Endothelial cell of umbilical vein (primary cell): ENCODE measurements around the gene FBLN7. TPM values are rescaled to one million over a fixed set of nuclear protein-coding genes. Genes with fewer than 3 reads are reported as not detected.

Experiments
- BruUV-seq: library from RNA; stranded (reverse); fragments of 400-500 nt; replicated peaks from 2 replicates; lab custom pipeline; 2021; lab: Mats Ljungman, UMichigan
- CTCF ChIA-PET: fragments of 300-600, 350-600 bp; sonication (Branson Sonifier 250); formaldehyde crosslinking; loops from one replicate; lab custom pipeline; 2021; ENCODE audit warnings: antibody characterized with exemption, inconsistent platforms; lab: Charles Lee
- POLR2A ChIA-PET: fragments of 300-600, 350-600 bp; sonication (Branson Sonifier 250); formaldehyde crosslinking; loops from one replicate; lab custom pipeline; 2021; ENCODE audit warnings: antibody characterized with exemption, inconsistent platforms; lab: Charles Lee
- DNase-seq: peaks from one replicate; pipeline ENCODE4 v3.0.0-alpha.2; 2011; ENCODE audit warnings: low read depth, low spot score
- FAIRE-seq: peaks from 2 replicates; lab custom pipeline; 2011; peaks lifted over from hg19 to GRCh38; lab: Jason Lieb, UNC
- H2AFZ ChIP-seq: 2 replicates; pipeline ENCODE4 v1.6.0; 2012; ENCODE audit warnings: low read depth, low read length, control low read depth, inconsistent platforms
- H3K27ac ChIP-seq: 2 replicates; pipeline ENCODE4 v1.5.1; 2011; ENCODE audit warnings: low read depth, mild to moderate bottlenecking, control low read depth, low read length, moderate library complexity; ENCODE audit not compliant: insufficient read depth
- H3K27me3 ChIP-seq, 2 experiments: 2 replicates each; pipeline versions ENCODE4 v1.6.0 to v1.6.1; 2011; ENCODE audit warnings: low read length in 2 of 2, mixed read lengths in 1 of 2; ENCODE audit not compliant: control insufficient read depth in 2 of 2, insufficient read depth in 2 of 2
- H3K36me3 ChIP-seq, 2 experiments: 2 replicates in 1 of 2; 3 replicates in 1 of 2; pipeline ENCODE4 v1.5.1; 2011; ENCODE audit warnings: low read length in 2 of 2, mild to moderate bottlenecking in 1 of 2, moderate library complexity in 1 of 2; ENCODE audit not compliant: control insufficient read depth in 2 of 2, insufficient read depth in 2 of 2; ENCODE audit errors: extremely low read depth in 1 of 2
- H3K4me1 ChIP-seq: 3 replicates; pipeline ENCODE4 v1.5.1; 2011; ENCODE audit warnings: mild to moderate bottlenecking, low read length; ENCODE audit not compliant: control insufficient read depth, insufficient read depth; ENCODE audit errors: extremely low read depth
- H3K4me2 ChIP-seq: 2 replicates; pipeline ENCODE4 v1.6.1; 2011; ENCODE audit warnings: low read length, control low read depth, mixed read lengths; ENCODE audit not compliant: insufficient read depth
- H3K4me3 ChIP-seq, 3 experiments: fragments of 200-600 bp in 1 of 3; sonication (generic), shearing (Covaris generic) in 1 of 3; replicated peaks in 1 of 3; 2 replicates each; pipeline ENCODE4 v1.5.1; 2011 to 2016; ENCODE audit warnings: control low read depth in 3 of 3, low read length in 3 of 3, mild to moderate bottlenecking in 2 of 3, inconsistent platforms in 1 of 3, low read depth in 1 of 3, moderate library complexity in 1 of 3; ENCODE audit not compliant: insufficient read depth in 1 of 3
- H3K79me2 ChIP-seq: 2 replicates; pipeline ENCODE4 v1.6.0; 2012; ENCODE audit warnings: low read length, inconsistent platforms; ENCODE audit not compliant: control insufficient read depth, insufficient read depth
- H3K9ac ChIP-seq: replicated peaks from 2 replicates; pipeline ENCODE3; 2011; ENCODE audit warnings: low read length, control low read depth; ENCODE audit not compliant: insufficient read depth; ENCODE audit errors: extremely low read depth
- H3K9me1 ChIP-seq: replicated peaks from 3 replicates; pipeline ENCODE4 v1.6.0; 2011; ENCODE audit warnings: mild to moderate bottlenecking, low read length; ENCODE audit not compliant: control insufficient read depth, insufficient read depth; ENCODE audit errors: extremely low read depth
- H3K9me3 ChIP-seq: replicated peaks from 2 replicates; pipeline ENCODE4 v1.5.1; 2012; ENCODE audit warnings: low read length, inconsistent platforms; ENCODE audit not compliant: control insufficient read depth, insufficient read depth
- H4K20me1 ChIP-seq: replicated peaks from 2 replicates; pipeline ENCODE3; 2011; ENCODE audit warnings: mild to moderate bottlenecking, low read length; ENCODE audit not compliant: control insufficient read depth, insufficient read depth; ENCODE audit errors: extremely low read depth
- CTCF ChIP-seq, 2 donors: IDR thresholded peaks; 1 replicate in 1 of 2; 2 replicates in 1 of 2; pipeline ENCODE4 v1.5.1; 2011; ENCODE audit warnings: low read length in 2 of 2, mild to moderate bottlenecking in 2 of 2, moderate library complexity in 2 of 2, control low read depth in 1 of 2, inconsistent platforms in 1 of 2, low read depth in 1 of 2; ENCODE audit not compliant: insufficient read depth in 1 of 2; ENCODE audit errors: extremely low read depth in 1 of 2
- EZH2 ChIP-seq: IDR thresholded peaks from 2 replicates; pipeline ENCODE4 v1.6.1; 2012; ENCODE audit warnings: borderline replicate concordance, low read depth, mild to moderate bottlenecking, moderate library complexity, low read length, inconsistent platforms; ENCODE audit not compliant: severe bottlenecking
- FOS ChIP-seq: IDR thresholded peaks from 2 replicates; pipeline ENCODE4 v1.6.1; 2011; ENCODE audit warnings: mild to moderate bottlenecking, low read length, moderate library complexity, borderline replicate concordance; ENCODE audit not compliant: insufficient read depth
- GATA2 ChIP-seq: IDR thresholded peaks from 2 replicates; pipeline ENCODE4 v1.7.0; 2011; ENCODE audit warnings: low read depth, mild to moderate bottlenecking, moderate library complexity, mixed read lengths, low read length; ENCODE audit not compliant: insufficient read length, insufficient read depth
- POLR2A ChIP-seq: IDR thresholded peaks from 2 replicates; pipeline ENCODE4 v1.6.1; 2012; ENCODE audit warnings: low read depth, mild to moderate bottlenecking, control low read depth, low read length
- dilution Hi-C: fragments of 300-500 bp; cut with MboI; formaldehyde crosslinking; loops from one replicate; pipeline ENCODE4 v1.15.0; 2019; ENCODE audit warnings: low sequenced_read_pairs; ENCODE audit not compliant: extremely low pct_ligation_motif_present
- intact Hi-C: fragments of 100-400 bp; cut with micrococcal nuclease; formaldehyde crosslinking; loops from one replicate; pipeline ENCODE4 v1.10.0; 2022
- polyA plus RNA-seq, 4 experiments: library from polyadenylated mRNA; depleted of rRNA in 3 of 4; stranded (reverse) in 3 of 4; unstranded in 1 of 4; fragments of >200 nt; gene quantifications; 2 replicates each; pipeline versions ENCODE4 v1.2.1 to v1.2.3, GENCODE V29; 2011 to 2012; ENCODE audit warnings: missing spikeins in 1 of 4
- total RNA-seq: library from RNA; stranded (reverse); gene quantifications from 2 replicates; pipeline ENCODE4 v1.2.3, GENCODE V29; 2021

FBLN7 gene
- total and polyA plus RNA-seq, 2 donors (not counting 3 experiments of a cell fraction or from before 2014, with no cell fraction given) = 3.1 to 3.3 TPM

- FAIRE-seq = no peak
- CTCF ChIA-PET = interaction anchor here (1.3 to 3.5 kb wide), 2 partner anchors 12 to 18 kb away, joined by 3 to 13 read pairs; no protein-coding TSS in a partner anchor
- no peaks in the 10 kb centered on the region for H3K9me3 ChIP-seq
- no peaks in the 10 kb centered on the region for H3K9me1 ChIP-seq
- BruUV-seq = no TSS peak
- no peak overlapping the region for H3K4me2 ChIP-seq
- H4K20me1 ChIP-seq = no peaks in the 10 kb centered on the region
- TF ChIP-seq POLR2A = no peak
- no peak overlapping the region for H2AFZ ChIP-seq
- H3K36me3 ChIP-seq = no peaks in the 10 kb centered on the region
- dilution Hi-C loops = no loop called here
- H3K4me3 ChIP-seq = no peak overlapping the region
- intact Hi-C loops = no loop called here
- H3K4me1 ChIP-seq = peaks cover 9% of the 10 kb centered on the region
- POLR2A ChIA-PET = no interaction called here
- no peaks in the 10 kb centered on the region for H3K79me2 ChIP-seq
- H3K27ac ChIP-seq = no peak overlapping the region
- no peak overlapping the region for H3K9ac ChIP-seq
- no peaks in the 10 kb centered on the region for H3K27me3 ChIP-seq
- no peak for DNase-seq
These were observed 4.1 kb upstream of the FBLN7 start for GRCh38 chr2:112134120-112134519.

- Histone ChIP-seq H3K36me3 (no peaks in the 10 kb centered on the region), H3K79me2 (no peaks in the 10 kb centered on the region), H3K27me3 (no peaks in the 10 kb centered on the region), H2AFZ (no peak overlapping the region), H4K20me1 (no peaks in the 10 kb centered on the region), H3K4me3 (no peak overlapping the region), H3K4me1 (peaks cover 9% of the 10 kb centered on the region), H3K9me1 (no peaks in the 10 kb centered on the region), H3K27ac (no peak overlapping the region), H3K9me3 (no peaks in the 10 kb centered on the region), H3K9ac (no peak overlapping the region), H3K4me2 (no peak overlapping the region)
- FAIRE-seq (no peak), DNase-seq (no peak)
- no TSS peak for BruUV-seq
- intact Hi-C loops (loop anchor here (5.0 kb wide), 1 partner anchor 121 kb away; the partner anchor contains the start of gene ZC3H8), dilution Hi-C loops (no loop called here)
- CTCF ChIA-PET = interaction anchor here (1.3 to 3.5 kb wide), 2 partner anchors 12 to 14 kb away, joined by 4 to 13 read pairs; no protein-coding TSS in a partner anchor
- POLR2A ChIA-PET = no interaction called here
- no peak for TF ChIP-seq CTCF (IDR thresholded peaks at IDR 0.05; ENCODE audit: extremely low read depth in 1 of 2, insufficient read depth in 1 of 2, low read depth in 1 of 2, low read length in 2 of 2)
- TF ChIP-seq EZH2 = no peak
- TF ChIP-seq GATA2 = no peak
- no peak for TF ChIP-seq FOS
- TF ChIP-seq POLR2A = no peak
These were observed 2.1 kb upstream of the FBLN7 start for GRCh38 chr2:112136096-112136495.
